Left lung (tissue), 10 donors: Measurements from ENCODE around the gene JMJD1C. TPM values are rescaled to one million over a fixed set of nuclear protein-coding genes. Genes with fewer than 3 reads are reported as not detected.

Source experiments
- ATAC-seq: fragments of 200-7000 bp; cut with Tn5 transposase; one replicate; pipeline ENCODE4 v1.9.1; 2020; ENCODE audit warnings: moderate library complexity
- DNase-seq, 4 donors: peaks; one replicate each; pipeline ENCODE4 v3.0.0-alpha.2; 2013 to 2020
- H3K27ac ChIP-seq, 2 donors: fragments of 200-600 bp; sonication (generic) in 1 of 2; one replicate each; pipeline versions ENCODE4 v1.5.0 to v1.8.0; 2020 to 2021
- H3K27me3 ChIP-seq, 2 donors: fragments of 200-600 bp; sonication (generic) in 1 of 2; one replicate each; pipeline versions ENCODE4 v1.5.0 to v1.8.0; 2020 to 2021
- H3K36me3 ChIP-seq, 2 donors: fragments of 200-600 bp; sonication (generic) in 1 of 2; one replicate each; pipeline versions ENCODE4 v1.5.0 to v1.8.0; 2020 to 2021
- H3K4me1 ChIP-seq, 2 donors: fragments of 200-600 bp; one replicate each; pipeline ENCODE4 v1.8.0; 2021
- H3K4me3 ChIP-seq, 2 donors: fragments of 200-600 bp; sonication (generic) in 1 of 2; one replicate each; pipeline versions ENCODE4 v1.5.0 to v1.8.0; 2020 to 2021; ENCODE audit warnings: mild to moderate bottlenecking in 1 of 2
- H3K9me3 ChIP-seq, 2 donors: fragments of 200-600 bp; sonication (generic) in 1 of 2; one replicate each; pipeline versions ENCODE4 v1.5.0 to v1.8.0; 2020 to 2021
- CTCF ChIP-seq, 2 donors: fragments of 200-600 bp; sonication (generic) in 1 of 2; IDR thresholded peaks; one replicate each; pipeline versions ENCODE4 v1.5.0 to v1.8.0; 2021; ENCODE audit warnings: antibody characterized with exemption in 2 of 2
- intact Hi-C, 2 donors: fragments of 100-400 bp; cut with DNase I; formaldehyde crosslinking; loops; one replicate each; pipeline versions ENCODE4 v1.11.2 to v1.14.2; 2022
- polyA plus RNA-seq, 6 donors: library from polyadenylated mRNA; unstranded; fragments of 120-200 nt; gene quantifications; one replicate each; pipeline ENCODE4 v1.2.1, GENCODE V29; 2013; ENCODE audit not compliant: insufficient read length in 6 of 6
- total RNA-seq, 2 donors: library from RNA; stranded (reverse); fragmentation: NEBNext Ultra II Directional; extraction: Animal tissue kit (Norgen Biotek cat#: 25700); gene quantifications; one replicate each; pipeline ENCODE4 v1.2.1, GENCODE V29; 2021
- donor health status: DM: no; HTN: yes; CAD: no.
- donor health status: DM: no; HTN: no; CAD: no.

Gene JMJD1C
- total and polyA plus RNA-seq, 8 donors: 68.0 to 130 (median 98.6) TPM

- no peak overlapping the region for H3K4me3 ChIP-seq
- ATAC-seq: no peak
- peaks cover 0 to 4% of the 10 kb centered on the region in 2 donors for H3K36me3 ChIP-seq
- no peak for TF ChIP-seq CTCF (IDR thresholded peaks at IDR 0.05)
- intact Hi-C loops: no loop called here
- peaks cover 9 to 46% of the 10 kb centered on the region in 2 donors for H3K4me1 ChIP-seq
- H3K27ac ChIP-seq: peak overlapping the region in 1 of 2 donors; percentile 59
- no peaks in the 10 kb centered on the region for H3K9me3 ChIP-seq
- no peak for DNase-seq
- no peaks in the 10 kb centered on the region for H3K27me3 ChIP-seq
Observed at GRCh38 chr10:63430999-63431356, 34.8 kb downstream of the JMJD1C start.

GRCh38 chr10:63430091-63430998, 35.4 kb downstream of the JMJD1C start:
- Histone ChIP-seq H3K4me3 (no peak overlapping the region), H3K9me3 (no peaks in the 10 kb centered on the region), H3K27me3 (no peaks in the 10 kb centered on the region), H3K27ac (peak overlapping the region; percentile 27 to 59), H3K36me3 (peaks cover 0 to 4% of the 10 kb centered on the region in 2 donors), H3K4me1 (peaks cover 9 to 46% of the 10 kb centered on the region in 2 donors)
- peak; percentile 57 for ATAC-seq
- TF ChIP-seq CTCF (IDR thresholded peaks at IDR 0.05): no peak
- intact Hi-C loops: no loop called here
- DNase-seq: peak in 2 of 4 donors; percentile 42 to 76

GRCh38 chr10:63429281-63429680, 36.5 kb downstream of the JMJD1C start:
- ATAC-seq: peak; percentile 32
- no peak for TF ChIP-seq CTCF (IDR thresholded peaks at IDR 0.05)
- Histone ChIP-seq H3K27ac (peak overlapping the region; percentile 27 to 59), H3K27me3 (no peaks in the 10 kb centered on the region), H3K4me3 (no peak overlapping the region), H3K4me1 (peaks cover 9 to 38% of the 10 kb centered on the region in 2 donors), H3K36me3 (peaks cover 0 to 4% of the 10 kb centered on the region in 2 donors), H3K9me3 (no peaks in the 10 kb centered on the region)
- DNase-seq: peak in 1 of 4 donors; percentile 51
- intact Hi-C loops: no loop called here

GRCh38 chr10:63427013-63427412, 38.8 kb downstream of the JMJD1C start:
- Histone ChIP-seq H3K27ac (no peak overlapping the region), H3K36me3 (peaks cover 0 to 4% of the 10 kb centered on the region in 2 donors), H3K4me1 (peaks cover 9 to 34% of the 10 kb centered on the region in 2 donors), H3K9me3 (no peaks in the 10 kb centered on the region), H3K4me3 (no peak overlapping the region), H3K27me3 (no peaks in the 10 kb centered on the region)
- TF ChIP-seq CTCF (IDR thresholded peaks at IDR 0.05): no peak
- DNase-seq: no peak
- no peak for ATAC-seq
- intact Hi-C loops: no loop called here

- Histone ChIP-seq H3K27me3 (no peaks in the 10 kb centered on the region), H3K9me3 (no peaks in the 10 kb centered on the region), H3K4me1 (peaks cover 9 to 36% of the 10 kb centered on the region in 2 donors), H3K4me3 (no peak overlapping the region), H3K36me3 (peaks cover 0 to 4% of the 10 kb centered on the region in 2 donors), H3K27ac (no peak overlapping the region)
- no peak for TF ChIP-seq CTCF (IDR thresholded peaks at IDR 0.05)
- ATAC-seq (no peak), DNase-seq (no peak)
- intact Hi-C loops: no loop called here
Observed at GRCh38 chr10:63425512-63425911, 40.3 kb downstream of the JMJD1C start.
